Fibroblast of lung (primary cell): Measurements from ENCODE around the gene SYTL3. TPM values are rescaled to one million over a fixed set of nuclear protein-coding genes. Genes with fewer than 3 reads are reported as not detected.
"Not testable (repeated sequence)": the region's sequence is repeated elsewhere in the genome, so short reads cannot be mapped to it uniquely, and the experiment has no call there.

ENCODE experiments used
- DNase-seq, 2 donors: peaks; one replicate each; pipeline versions ENCODE4 v3.0.0 to v3.0.0-alpha.2; 2010; ENCODE audit warnings: low read depth in 2 of 2
- H2AFZ ChIP-seq: 2 replicates; pipeline ENCODE4 v1.5.1; 2012; ENCODE audit warnings: low read length, control low read depth, inconsistent platforms
- H3K27ac ChIP-seq: 2 replicates; pipeline ENCODE4 v1.5.1; 2011; ENCODE audit warnings: low read length, control low read depth; ENCODE audit not compliant: insufficient read depth
- H3K27me3 ChIP-seq: 2 replicates; pipeline ENCODE4 v1.5.1; 2011; ENCODE audit warnings: mild to moderate bottlenecking, low read length; ENCODE audit not compliant: control insufficient read depth, insufficient read depth
- H3K36me3 ChIP-seq: 2 replicates; pipeline ENCODE4 v1.5.1; 2011; ENCODE audit warnings: low read length; ENCODE audit not compliant: control insufficient read depth, insufficient read depth
- H3K4me1 ChIP-seq: 2 replicates; pipeline ENCODE4 v1.5.1; 2011; ENCODE audit warnings: low read length; ENCODE audit not compliant: control insufficient read depth, insufficient read depth; ENCODE audit errors: extremely low read depth
- H3K4me2 ChIP-seq: 2 replicates; pipeline ENCODE4 v1.5.1; 2011; ENCODE audit warnings: low read length, control low read depth; ENCODE audit not compliant: insufficient read depth; ENCODE audit errors: extremely low read depth
- H3K4me3 ChIP-seq, 4 experiments: fragments of 200-600 bp in 1 of 4; sonication (generic) in 1 of 4; replicated peaks in 1 of 4; 2 replicates each; pipeline ENCODE4 v1.5.1; 2011 to 2016; ENCODE audit warnings: low read length in 4 of 4, low read depth in 3 of 4, mild to moderate bottlenecking in 3 of 4, control low read depth in 2 of 4, inconsistent platforms in 1 of 4, mixed read lengths in 1 of 4; ENCODE audit not compliant: insufficient read depth in 1 of 4; ENCODE audit errors: control extremely low read depth in 1 of 4
- H3K79me2 ChIP-seq: 2 replicates; pipeline ENCODE4 v1.5.1; 2012; ENCODE audit warnings: mild to moderate bottlenecking, low read length, inconsistent platforms; ENCODE audit not compliant: control insufficient read depth, insufficient read depth
- H3K9ac ChIP-seq: 2 replicates; pipeline ENCODE4 v1.5.1; 2011; ENCODE audit warnings: mild to moderate bottlenecking, low read length, control low read depth; ENCODE audit not compliant: insufficient read depth
- H3K9me3 ChIP-seq: 2 replicates; pipeline ENCODE4 v1.5.1; 2012; ENCODE audit warnings: low read depth, low read length; ENCODE audit not compliant: control insufficient read depth, insufficient read depth
- H4K20me1 ChIP-seq: 2 replicates; pipeline ENCODE4 v1.5.1; 2011; ENCODE audit warnings: low read length; ENCODE audit not compliant: control insufficient read depth, insufficient read depth; ENCODE audit errors: extremely low read depth
- CTCF ChIP-seq, 2 donors: IDR thresholded peaks in 1 of 2; conservative IDR thresholded peaks in 1 of 2; 1 replicate in 1 of 2; 2 replicates in 1 of 2; pipeline ENCODE4 v1.5.1; 2011 to 2012; ENCODE audit warnings: low read length in 2 of 2, control low read depth in 1 of 2, inconsistent platforms in 1 of 2, low read depth in 1 of 2, mild to moderate bottlenecking in 1 of 2
- EZH2 ChIP-seq: IDR thresholded peaks from 2 replicates; pipeline ENCODE4 v1.5.1; 2012; ENCODE audit warnings: low read length, control low read depth, mild to moderate bottlenecking; ENCODE audit errors: missing control alignments
- polyA plus RNA-seq, 2 donors: library from polyadenylated mRNA; depleted of rRNA in 1 of 2; stranded (reverse) in 1 of 2; unstranded in 1 of 2; fragments of >200 nt; gene quantifications; 2 replicates each; pipeline ENCODE4 v1.2.1, GENCODE V29; 2011 to 2012; ENCODE audit warnings: missing spikeins in 1 of 2
- total RNA-seq: library from RNA; depleted of rRNA; stranded (reverse); fragments of >200 nt; gene quantifications from 2 replicates; pipeline ENCODE4 v1.2.1, GENCODE V29; 2014

The SYTL3 gene
- total and polyA plus RNA-seq, 2 donors (not counting 1 experiment from before 2014, with no cell fraction given): 0.76 to 4.6 TPM

DNA sequence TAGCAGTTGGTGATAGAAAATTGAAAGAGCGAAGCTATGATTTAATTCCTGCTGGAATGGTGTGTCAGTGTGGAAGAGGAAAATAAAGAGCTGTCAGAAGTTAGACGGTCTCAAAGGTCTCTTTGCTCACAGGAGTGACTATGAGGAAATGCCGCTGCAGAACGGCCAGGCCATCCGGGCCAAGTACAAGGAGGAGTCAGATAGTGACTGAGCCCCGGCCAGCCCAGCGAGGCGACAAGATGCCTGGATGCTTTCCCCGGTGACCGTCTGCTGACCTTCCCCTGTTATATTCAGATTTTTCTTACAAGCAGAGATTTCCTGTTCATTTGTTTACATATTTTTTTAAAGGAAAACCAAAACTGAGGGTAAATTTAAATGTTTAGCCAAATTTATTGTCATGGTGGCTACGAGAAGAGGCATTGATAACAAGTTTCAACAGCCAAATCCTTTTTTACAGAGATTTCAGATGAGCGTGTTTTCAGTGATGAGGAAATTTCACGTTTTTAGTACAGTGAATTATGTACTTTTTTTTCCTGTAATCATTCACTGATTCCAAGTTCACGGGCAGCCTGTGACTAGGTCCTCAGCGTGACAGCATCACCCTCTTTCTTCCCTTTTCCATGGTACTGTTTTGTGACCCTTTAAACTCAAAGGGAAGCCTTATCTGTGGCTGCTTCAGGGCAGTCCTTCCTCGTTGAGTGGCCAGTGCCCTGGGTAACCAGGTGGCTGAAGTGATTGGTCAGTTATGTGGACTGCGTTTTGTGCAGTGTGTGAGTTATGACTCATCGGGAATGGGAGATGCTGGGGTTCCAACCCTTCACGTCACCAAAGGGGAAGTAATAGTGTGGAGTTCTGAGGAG, 17.9 kb upstream of the SYTL3 start:
- Histone ChIP-seq H3K79me2 (peaks cover 1% of the 10 kb centered on the region), H3K36me3 (peaks cover 13% of the 10 kb centered on the region), H3K27ac (peak overlapping the region; percentile 86), H3K9ac (peak overlapping the region; percentile 32), H3K9me3 (no peaks in the 10 kb centered on the region), H4K20me1 (no peaks in the 10 kb centered on the region), H3K4me2 (peak overlapping the region; percentile 55), H3K4me1 (peaks cover 12% of the 10 kb centered on the region), H3K27me3 (no peaks in the 10 kb centered on the region), H3K4me3 (peak overlapping the region in 3 of 4 experiments; percentile 4 to 24 (median 14)), H2AFZ (no peak overlapping the region)
- peak; percentile 90 to 91 for DNase-seq
- TF ChIP-seq CTCF (conservative IDR thresholded peaks at IDR 0.05 in 1 of 2, IDR thresholded peaks at IDR 0.05 in 1 of 2; ENCODE audit: low read depth in 1 of 2, low read length in 2 of 2) (no peak), EZH2 (no peak)

- Histone ChIP-seq H3K4me1 (peaks cover 12% of the 10 kb centered on the region), H3K36me3 (peaks cover 13% of the 10 kb centered on the region), H3K4me2 (peak overlapping the region; percentile 55), H3K27ac (peak overlapping the region; percentile 86)
- not testable (repeated sequence) for H3K9me3 ChIP-seq, H2AFZ ChIP-seq, H3K27me3 ChIP-seq, H3K79me2 ChIP-seq, H4K20me1 ChIP-seq, H3K9ac ChIP-seq, H3K4me3 ChIP-seq, DNase-seq
Observed at GRCh38 chr6:158632538-158633119, 17.2 kb upstream of the SYTL3 start.

DNA sequence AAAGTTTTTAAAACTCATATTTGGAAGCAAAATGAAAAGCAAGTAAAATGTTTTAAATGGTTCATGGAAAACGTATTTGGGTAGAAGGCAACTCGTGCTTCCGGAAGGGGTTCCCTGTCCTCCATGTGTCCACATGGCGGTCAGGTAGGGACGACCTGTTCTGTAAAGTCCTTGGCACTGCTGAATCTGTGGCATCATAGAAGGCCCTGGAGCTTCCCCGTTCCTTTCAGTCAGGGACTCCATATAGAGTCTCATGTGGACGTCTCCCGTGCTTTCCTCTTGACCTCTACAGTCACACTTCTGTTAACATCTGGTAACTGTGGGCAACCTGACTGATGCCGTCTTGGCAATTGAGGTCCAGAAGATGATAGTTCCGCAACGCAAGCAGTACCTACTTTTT, 16.7 kb upstream of the SYTL3 start:
- Histone ChIP-seq H3K36me3 (peaks cover 11% of the 10 kb centered on the region), H3K4me2 (no peak overlapping the region), H2AFZ (no peak overlapping the region), H3K27me3 (no peaks in the 10 kb centered on the region), H3K4me1 (peaks cover 12% of the 10 kb centered on the region), H3K79me2 (peaks cover 5% of the 10 kb centered on the region), H3K27ac (no peak overlapping the region), H3K4me3 (no peak overlapping the region), H3K9me3 (no peaks in the 10 kb centered on the region), H3K9ac (no peak overlapping the region), H4K20me1 (no peaks in the 10 kb centered on the region)
- DNase-seq: no peak
- TF ChIP-seq EZH2: no peak
